Esophagus muscularis mucosa (tissue), 4 donors: Measurements from ENCODE around the gene MYRIP.

Experiments
- EP300 ChIP-seq: sonication (generic); formaldehyde crosslinking; IDR thresholded peaks from one replicate; pipeline ENCODE4 v1.6.1; 2017; ENCODE audit warnings: antibody characterized with exemption
- POLR2A ChIP-seq: fragments of 450-650 bp; IDR thresholded peaks from one replicate; pipeline ENCODE4 v1.6.1; 2017; ENCODE audit warnings: antibody characterized with exemption, moderate library complexity, mild to moderate bottlenecking, low read depth
- POLR2AphosphoS5 ChIP-seq, 2 donors: sonication (generic); formaldehyde crosslinking; IDR thresholded peaks; one replicate each; pipeline ENCODE4 v1.6.1; 2017; ENCODE audit warnings: antibody characterized with exemption in 2 of 2
- TF ChIP-seq, protein P1 (sequence below), 3 experiments: fragments of 200-600 bp in 2 of 3; fragments of 450-650 bp in 1 of 3; sonication (generic) in 2 of 3; IDR thresholded peaks; one replicate each; pipeline ENCODE4 v1.5.1; 2017 to 2019; ENCODE audit warnings: antibody characterized with exemption in 3 of 3, mild to moderate bottlenecking in 2 of 3, moderate library complexity in 1 of 3

DNA sequence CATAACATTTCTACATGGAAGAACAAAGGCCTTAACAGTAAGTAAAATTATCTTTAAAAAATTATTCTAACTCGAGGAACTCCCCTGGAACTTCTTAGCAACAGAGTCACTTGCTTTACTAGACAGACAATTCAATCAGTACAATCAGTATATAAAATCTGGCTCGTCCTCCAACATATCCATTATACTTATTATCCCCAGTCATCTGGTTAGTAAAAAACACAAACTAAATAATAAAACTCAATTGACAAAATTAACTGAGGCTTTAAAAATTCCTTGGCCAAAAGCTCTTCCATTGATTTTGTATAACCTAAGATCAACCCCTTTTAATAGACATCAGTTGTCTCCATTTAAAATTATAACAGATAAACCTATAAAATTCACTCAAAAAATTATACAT lies 105.6 kb downstream of the MYRIP start:
- TF ChIP-seq, protein P1, sequence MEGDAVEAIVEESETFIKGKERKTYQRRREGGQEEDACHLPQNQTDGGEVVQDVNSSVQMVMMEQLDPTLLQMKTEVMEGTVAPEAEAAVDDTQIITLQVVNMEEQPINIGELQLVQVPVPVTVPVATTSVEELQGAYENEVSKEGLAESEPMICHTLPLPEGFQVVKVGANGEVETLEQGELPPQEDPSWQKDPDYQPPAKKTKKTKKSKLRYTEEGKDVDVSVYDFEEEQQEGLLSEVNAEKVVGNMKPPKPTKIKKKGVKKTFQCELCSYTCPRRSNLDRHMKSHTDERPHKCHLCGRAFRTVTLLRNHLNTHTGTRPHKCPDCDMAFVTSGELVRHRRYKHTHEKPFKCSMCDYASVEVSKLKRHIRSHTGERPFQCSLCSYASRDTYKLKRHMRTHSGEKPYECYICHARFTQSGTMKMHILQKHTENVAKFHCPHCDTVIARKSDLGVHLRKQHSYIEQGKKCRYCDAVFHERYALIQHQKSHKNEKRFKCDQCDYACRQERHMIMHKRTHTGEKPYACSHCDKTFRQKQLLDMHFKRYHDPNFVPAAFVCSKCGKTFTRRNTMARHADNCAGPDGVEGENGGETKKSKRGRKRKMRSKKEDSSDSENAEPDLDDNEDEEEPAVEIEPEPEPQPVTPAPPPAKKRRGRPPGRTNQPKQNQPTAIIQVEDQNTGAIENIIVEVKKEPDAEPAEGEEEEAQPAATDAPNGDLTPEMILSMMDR (IDR thresholded peaks at IDR 0.05): no peak
- TF ChIP-seq POLR2AphosphoS5 (IDR thresholded peaks at IDR 0.05) (no peak), POLR2A (no peak), EP300 (no peak)
